Adrenal gland (tissue), 5 donors: ENCODE measurements around the gene PQBP1.

Experiments
- POLR2A ChIP-seq, 2 donors: fragments of 450-650 bp; IDR thresholded peaks; one replicate each; pipeline ENCODE4 v1.6.1; 2017; ENCODE audit warnings: antibody characterized with exemption in 2 of 2, mild to moderate bottlenecking in 2 of 2, moderate library complexity in 1 of 2
- TF ChIP-seq, protein P1 (sequence below), 6 experiments: fragments of 450-650 bp in 4 of 6; fragments of 200-600 bp in 2 of 6; sonication (generic) in 1 of 6; IDR thresholded peaks; 1 replicate in 5 of 6; 2 replicates in 1 of 6; pipeline versions ENCODE4 v1.5.1 to v1.8.0; 2016 to 2021; ENCODE audit warnings: antibody characterized with exemption in 6 of 6, mild to moderate bottlenecking in 2 of 6, moderate library complexity in 1 of 6
- donor health status: DM: no; HTN: no; CAD: no.

DNA sequence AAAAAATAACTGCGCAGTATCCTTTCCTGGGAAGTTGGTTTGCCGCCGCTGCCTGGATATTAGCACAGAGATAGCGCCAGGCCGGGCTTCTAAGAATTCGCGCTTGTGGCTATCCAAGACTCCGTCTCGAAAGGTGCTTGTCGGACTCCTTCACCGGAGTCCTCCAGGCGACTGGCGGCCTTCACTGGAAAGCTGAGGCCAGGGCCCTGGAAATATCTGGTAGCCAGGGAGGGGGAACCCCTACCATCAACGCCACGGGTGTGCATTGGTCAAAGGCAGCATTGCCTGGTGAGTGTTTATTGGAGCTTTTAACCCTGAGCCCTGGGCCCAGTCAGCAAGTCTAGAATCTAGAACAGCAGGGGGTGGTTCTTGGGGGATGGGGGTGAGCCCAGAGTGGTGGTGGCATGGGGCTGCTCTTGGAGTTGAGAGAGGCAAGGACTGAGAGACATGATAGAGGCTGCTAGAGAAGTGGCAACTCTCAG, 21.7 kb downstream of the PQBP1 start:
- TF ChIP-seq POLR2A (IDR thresholded peaks at IDR 0.05): no peak
- TF ChIP-seq, protein P1, sequence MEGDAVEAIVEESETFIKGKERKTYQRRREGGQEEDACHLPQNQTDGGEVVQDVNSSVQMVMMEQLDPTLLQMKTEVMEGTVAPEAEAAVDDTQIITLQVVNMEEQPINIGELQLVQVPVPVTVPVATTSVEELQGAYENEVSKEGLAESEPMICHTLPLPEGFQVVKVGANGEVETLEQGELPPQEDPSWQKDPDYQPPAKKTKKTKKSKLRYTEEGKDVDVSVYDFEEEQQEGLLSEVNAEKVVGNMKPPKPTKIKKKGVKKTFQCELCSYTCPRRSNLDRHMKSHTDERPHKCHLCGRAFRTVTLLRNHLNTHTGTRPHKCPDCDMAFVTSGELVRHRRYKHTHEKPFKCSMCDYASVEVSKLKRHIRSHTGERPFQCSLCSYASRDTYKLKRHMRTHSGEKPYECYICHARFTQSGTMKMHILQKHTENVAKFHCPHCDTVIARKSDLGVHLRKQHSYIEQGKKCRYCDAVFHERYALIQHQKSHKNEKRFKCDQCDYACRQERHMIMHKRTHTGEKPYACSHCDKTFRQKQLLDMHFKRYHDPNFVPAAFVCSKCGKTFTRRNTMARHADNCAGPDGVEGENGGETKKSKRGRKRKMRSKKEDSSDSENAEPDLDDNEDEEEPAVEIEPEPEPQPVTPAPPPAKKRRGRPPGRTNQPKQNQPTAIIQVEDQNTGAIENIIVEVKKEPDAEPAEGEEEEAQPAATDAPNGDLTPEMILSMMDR (IDR thresholded peaks at IDR 0.05): no peak
